ELR (cell line): ENCODE results near the gene PPM1H.
"Not testable (repeated sequence)": the region's sequence is repeated elsewhere in the genome, so short reads cannot be mapped to it uniquely, and the experiment has no call there.

Source experiments
- DNase-seq: peaks from one replicate; pipeline ENCODE4 v3.0.0-alpha.2; 2015; ENCODE audit warnings: low read depth

PPM1H gene

DNA sequence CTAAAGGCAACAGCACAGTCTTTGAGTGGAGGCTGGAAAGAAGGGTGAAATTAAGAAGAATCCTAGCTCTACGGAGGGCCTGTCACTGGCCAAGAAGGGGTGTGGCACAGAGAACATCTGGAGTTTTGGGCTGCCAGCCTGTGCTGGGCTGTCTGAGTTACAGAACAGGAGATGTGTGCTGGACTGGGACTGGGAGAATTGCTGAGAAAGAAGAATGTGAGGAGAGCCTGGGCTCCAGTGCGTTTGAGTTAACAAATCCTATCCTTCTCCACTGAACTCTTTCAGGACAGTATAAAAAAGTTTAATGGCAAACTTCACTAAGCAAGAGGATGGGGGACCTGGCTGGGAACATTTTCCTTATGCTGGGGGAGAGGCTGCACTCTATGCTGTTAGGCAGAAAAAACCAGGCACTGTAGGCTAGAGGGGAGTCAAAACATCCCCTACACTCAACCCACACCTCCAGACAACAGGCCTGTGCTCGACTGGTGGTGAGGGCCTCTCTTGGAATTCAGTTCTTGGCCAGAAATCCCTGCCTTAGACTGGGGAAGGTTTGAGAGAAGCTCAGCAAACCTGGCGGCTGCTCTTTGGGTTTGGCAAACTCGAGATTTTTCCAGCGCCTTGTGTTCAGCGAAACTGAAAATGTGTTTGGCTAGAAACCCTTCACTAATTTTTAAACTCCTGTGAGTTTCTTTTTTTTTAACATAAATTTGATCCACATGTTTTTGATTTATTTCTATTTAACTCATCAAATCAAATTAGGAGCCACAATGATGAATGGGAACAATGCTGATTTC, 251.0 kb downstream of the PPM1H start:
- no peak for DNase-seq

DNA sequence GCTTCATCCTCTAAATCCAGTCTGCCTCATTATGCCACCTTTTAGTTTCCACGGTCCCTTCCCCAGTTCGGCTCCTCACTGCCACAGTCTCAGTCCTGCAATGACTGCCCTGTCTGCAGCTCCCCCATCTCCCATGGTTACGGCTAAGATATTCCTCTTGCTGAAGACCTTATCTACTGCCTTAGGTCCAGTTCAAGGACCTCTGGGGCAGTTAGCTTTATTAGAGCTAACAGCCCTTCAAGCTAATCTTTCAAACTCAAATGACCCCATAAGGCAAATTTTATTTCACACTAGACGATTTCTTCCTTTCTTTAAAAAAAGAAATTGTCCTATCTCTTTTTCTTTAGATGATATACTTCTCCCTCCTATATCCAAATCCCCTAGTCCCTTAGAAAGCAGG, 253.6 kb downstream of the PPM1H start:
- no peak for DNase-seq

DNA sequence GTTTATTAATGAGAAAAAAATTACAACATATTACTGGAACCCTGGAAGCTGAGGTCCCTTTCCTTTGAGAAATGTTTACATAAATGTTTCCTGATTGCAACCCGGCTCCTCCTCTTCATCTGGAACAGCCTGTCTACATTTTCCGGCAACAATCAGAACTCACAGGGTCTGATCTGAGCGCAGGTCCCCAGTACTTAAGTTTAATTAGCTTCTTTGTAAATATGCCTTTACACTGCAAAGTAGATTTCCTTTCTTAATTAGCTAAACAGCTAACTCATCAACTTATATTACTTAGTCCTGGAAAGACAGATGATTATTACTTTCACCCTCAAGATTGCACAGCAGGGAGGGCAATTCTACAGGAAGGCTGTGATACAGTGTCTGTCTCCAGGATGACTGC, 255.3 kb downstream of the PPM1H start:
- DNase-seq: no peak

DNA sequence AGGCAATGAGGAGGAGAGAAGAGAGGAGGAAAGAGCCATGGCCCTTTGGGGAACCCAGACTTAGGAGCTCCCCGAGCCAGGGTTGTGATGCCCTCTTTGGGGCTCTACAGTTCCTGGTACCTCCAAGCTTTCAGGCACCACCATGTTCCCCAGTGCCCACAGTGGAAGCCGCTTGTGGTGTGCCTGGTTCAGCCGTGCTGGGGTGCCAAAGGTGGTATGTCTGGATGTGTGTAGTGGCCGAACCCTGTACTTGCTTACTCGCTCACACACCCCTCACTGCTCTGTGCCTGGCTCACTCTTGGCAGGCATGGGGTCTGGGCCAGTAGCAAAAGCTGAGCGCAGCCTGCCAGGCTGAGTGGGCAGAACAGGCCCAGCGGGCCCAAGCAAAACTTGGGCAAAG, 257.6 kb downstream of the PPM1H start:
- no peak for DNase-seq

DNA sequence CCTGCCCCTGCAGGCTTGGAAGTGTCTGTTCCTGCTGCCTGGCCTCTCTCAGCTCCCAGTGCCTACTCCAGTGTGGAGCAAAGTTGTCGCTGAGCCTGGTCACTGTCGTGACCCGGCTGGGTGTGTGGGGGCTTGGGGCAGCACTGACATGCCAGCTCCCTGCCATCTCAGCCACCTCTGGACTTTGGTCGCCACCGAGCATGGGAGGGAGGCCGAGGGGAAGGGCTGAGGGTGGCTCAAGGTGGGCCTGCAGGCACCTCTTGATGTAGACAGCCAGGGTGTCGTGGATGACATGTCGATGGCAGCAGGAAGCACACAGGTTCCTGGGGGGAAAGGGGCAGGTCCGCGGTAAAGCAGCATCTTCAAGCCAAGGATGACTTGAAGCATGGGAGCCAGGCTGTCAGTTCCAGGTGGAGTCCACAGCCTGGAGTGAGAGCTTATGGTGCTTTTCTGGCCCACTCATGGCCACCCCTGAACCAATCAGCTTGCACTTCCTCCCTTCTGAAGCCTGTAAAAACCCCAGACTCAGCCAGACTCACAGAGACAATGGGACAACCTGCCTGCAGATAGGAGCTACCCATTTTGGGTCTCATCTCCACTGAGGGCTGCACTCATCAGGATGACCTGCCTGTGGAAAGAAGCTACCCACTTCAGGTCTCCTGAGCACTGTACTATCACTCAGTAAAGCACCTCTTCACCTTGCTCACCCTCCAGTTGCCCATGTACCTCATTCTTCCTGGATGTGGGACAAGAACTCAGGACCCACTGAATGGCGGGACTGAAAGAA, 258.2 kb downstream of the PPM1H start:
- DNase-seq: no peak

DNA sequence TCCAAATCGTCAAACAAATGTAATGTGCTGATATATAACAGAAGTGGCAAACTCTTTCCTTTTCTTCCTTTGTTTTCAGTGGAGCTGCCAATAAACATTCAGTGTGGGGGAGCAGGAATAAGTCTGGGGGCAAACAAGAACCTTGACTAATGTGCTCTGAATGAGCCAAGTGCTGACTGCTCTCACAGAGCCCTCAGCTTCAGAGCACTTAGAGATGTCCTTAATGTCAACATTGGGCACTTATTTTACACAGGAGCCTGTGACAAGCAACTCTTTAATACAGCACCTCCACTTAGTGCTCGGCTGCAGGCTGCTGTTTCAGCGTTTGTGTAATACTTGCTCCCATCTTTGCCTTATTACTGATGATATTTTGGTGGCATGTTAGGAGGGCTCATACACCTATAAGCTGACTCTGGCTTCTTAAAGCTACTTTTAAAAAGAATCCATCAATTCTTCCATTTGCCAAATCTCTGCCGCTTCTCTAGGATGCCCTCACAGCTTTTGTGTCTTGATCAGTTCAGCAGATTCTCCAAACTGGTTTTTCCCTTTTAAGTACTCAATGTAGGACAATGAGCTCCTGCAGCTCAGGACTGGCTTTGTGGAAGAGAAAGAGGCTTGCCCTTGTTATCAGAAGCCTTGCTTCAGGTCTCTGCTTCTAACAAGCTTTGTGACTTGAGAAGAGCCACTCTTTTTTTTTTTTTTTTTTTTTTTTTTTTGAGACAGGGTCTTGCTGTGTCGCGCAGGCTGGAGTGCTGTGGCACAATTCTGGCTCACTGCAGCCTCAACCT, 261.7 kb downstream of the PPM1H start:
- no peak for DNase-seq

DNA sequence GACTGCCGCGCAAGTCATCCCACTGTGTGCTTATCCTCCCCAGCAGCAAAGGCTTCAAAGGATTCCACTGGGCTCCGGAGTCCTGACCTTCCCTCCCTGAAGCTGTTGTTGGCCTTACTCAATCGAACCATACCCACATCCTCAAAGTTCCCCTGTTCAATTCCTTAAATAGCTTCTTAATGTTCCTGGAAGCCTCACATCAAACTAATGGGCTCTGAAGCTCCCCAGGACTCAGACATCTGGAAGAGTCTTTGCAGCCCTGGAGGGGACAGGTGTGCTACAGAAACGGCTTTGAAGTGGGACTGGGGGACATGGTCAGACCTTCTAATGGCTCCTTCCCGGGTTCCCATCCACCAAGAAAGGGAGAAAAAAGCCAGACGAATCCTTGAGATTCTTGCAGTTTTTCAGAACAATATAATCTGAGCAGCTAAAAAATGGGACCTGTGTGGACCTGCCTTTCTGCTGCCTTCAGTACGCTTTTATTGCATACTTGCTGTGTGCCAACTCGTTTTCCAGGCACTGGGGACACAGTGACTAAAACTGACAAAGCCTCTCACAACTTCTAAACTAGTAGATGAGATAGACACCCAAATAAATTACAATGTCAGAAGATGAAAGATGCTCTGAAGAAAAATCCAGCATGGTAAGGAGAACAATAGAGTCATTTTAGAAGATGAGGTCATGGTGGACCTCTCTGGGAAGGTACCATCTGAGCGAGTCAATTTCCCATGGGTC, 263.8 kb downstream of the PPM1H start:
- no peak for DNase-seq

DNA sequence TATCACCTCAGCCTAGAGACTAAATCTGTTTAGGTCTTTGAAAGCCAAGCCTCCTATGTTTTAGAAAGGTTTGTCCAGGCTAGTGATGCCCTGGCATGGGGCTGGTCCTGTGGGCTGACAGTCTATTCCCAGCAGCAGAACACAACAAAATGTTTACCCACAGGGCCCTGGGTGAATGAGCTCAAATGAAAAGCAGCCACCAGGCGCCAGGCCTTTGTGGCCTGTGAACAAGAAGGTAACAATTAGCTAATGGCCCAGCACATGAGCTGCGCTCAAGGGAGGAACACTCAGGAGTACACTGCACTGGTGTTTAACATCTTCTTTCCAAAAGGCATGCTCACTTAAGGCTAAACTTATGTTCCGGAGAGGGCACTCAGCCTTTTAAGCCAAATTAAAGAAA, 266.2 kb downstream of the PPM1H start:
- no peak for DNase-seq

DNA sequence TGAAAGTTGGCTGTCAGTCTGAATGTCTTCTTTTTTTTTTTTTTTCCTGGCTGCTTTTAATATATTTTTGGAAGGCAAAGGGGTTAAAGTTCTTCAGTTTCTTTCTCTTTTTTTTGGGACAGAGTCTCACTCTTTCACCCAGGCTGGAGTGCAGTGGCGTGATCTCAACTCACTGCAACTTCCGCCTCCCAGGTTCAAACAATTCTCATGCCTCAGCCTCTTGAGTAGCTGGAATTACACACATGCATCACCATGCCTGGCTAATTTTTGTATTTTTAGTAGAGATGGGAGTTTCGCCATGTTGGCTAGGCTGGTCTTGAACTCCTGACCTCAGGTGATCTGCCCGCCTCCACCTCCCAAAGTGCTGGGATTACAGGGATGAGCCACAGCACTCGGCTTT, 270.0 kb downstream of the PPM1H start:
- not testable (repeated sequence) for DNase-seq

DNA sequence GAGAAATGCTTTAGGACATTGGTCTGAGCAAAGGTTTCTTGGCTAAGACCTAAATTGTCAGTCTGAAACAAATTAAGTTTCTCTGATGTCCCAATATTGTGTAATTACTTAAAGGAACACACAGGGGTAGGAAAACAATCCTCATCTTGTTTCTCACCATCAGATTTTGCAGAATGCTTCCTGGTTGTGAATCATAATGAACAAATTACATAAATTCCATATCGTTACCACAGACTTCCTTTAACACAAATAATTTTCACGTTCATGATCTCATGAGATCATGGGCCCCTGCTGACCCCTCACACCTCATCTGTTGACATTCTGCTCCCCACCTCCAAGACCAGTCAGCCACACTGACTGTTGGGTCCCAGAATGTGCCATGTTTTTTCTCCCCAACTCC, 274.2 kb downstream of the PPM1H start:
- peak; percentile 89 for DNase-seq

DNA sequence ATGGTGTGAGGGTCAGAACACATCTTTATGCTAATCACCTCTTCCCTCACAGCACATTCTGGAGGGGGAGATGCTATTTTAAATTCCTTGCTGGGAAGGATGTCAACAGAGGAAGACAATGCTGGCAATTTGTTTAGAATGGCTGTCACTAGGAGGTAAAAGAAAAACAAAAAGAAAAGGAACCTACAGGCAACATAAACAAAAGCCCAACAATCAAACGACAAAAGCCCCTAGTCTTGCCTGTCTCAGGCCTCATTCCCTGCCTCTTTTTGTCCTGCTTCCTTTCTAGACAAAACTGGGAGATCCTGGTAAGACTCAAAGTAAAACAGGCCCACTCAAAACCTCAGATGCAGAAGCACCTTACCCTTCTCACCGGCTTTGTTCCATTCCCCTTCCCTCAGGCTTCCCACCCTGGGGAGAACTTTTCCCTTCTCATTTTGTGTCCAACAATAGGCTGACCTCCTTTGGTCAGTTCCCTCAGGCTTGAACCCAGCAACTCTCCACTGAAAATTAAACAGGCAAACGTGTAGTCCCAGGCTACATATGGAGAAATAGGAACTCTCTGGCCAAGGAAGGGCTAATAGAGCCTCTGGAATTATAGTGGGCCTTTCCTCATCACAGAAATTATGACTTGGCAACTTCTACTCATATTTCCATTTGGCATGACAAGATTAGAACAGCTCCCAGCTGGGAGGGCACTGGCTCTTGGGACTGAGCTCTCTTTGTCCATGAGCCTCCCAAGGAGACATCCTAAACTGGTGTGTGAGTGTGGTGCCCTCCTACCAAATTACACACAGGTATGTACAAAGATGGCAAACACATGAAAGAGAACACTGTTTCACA, 275.3 kb downstream of the PPM1H start:
- no peak for DNase-seq

DNA sequence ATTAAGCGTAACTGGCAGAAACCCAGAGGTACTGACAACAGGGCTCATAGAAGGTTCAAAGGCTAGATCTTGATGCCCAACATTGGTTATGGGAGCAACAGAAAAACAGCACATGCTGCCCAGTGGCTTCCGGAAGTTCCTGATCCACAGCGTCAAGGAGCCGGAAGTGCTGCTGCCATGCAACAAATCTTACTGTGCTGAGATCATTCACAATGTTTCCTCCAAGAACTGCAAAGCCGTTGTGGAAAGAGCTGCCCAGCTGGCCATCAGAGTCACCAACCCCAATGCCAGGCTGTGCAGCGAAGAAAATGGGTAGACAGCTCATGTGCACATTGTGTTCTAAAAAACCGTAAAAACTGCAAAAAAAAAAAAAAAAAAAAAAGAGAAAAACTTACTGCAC, 276.0 kb downstream of the PPM1H start:
- DNase-seq: no peak

DNA sequence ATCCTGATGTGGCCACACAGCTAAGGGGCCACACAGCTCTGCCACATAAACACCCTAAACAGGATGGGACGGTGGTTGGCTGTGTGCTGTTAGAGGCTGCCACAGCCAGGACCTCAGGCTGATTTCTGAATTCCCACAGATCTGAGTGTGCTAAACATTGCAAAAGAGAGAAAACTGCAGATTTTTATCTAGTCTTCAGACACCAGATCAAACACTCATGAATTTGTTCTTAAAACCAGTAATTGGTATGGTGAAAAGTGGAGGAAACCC, 277.7 kb downstream of the PPM1H start:
- DNase-seq: no peak

DNA sequence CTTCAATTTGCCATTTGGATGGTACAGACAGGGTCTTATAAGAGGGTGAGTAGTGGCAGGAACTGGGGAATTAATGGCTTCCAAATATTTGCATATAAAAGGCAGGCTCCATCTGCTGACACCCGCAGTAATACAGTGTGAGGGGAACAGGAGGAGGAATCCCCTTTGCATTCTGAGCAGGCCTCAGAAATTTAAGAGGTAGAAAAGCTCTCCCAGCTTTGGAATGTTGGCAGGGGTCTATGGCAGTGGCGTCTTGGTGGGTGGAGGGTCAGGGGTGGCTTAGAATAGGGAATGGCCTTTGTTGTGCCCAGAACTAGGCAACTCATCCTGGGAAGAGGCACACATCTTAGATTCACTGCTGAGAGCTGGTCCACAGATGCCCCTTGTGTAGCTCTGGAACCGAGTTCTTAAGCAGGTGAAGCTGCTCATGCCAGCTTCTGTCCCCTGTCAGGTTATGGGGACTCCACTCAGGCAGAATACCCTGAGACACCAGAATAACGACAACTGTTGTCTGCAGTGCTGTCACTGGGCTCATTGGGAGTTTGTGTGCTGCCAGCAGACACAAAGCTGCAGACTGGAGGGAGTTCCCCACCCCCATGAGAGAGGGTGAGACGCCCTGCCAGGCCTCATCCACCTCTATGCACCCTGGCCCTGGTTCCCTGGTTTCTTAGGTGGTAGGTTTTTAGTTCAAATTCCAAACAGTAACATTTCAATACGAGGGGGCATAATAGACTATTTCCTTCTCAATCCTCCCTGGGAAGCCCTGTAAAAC, 278.2 kb downstream of the PPM1H start:
- DNase-seq: no peak

DNA sequence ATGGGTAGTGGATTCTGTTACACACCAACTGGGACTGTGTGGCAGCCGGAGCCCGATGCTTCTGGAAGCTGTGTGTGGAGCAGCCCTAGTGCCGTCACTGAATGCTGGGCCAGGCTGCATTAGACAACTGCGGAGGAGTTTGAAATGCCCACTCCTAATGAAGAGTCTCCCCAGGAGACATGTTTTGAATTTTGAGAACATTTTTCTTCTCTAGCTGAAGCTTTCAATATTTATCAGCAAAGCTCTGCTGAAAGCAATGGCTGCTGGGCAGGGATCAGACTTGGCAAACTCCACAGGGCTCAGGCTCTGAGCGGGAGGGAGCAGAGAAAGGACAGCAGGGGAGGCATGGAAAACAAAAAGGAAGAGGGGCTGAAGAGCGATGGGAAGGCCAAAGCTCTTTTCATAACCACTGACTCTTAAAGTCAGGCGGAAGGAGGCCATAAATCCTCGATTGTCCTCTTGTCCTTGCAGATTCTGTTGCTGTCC, 279.2 kb downstream of the PPM1H start:
- no peak for DNase-seq

DNA sequence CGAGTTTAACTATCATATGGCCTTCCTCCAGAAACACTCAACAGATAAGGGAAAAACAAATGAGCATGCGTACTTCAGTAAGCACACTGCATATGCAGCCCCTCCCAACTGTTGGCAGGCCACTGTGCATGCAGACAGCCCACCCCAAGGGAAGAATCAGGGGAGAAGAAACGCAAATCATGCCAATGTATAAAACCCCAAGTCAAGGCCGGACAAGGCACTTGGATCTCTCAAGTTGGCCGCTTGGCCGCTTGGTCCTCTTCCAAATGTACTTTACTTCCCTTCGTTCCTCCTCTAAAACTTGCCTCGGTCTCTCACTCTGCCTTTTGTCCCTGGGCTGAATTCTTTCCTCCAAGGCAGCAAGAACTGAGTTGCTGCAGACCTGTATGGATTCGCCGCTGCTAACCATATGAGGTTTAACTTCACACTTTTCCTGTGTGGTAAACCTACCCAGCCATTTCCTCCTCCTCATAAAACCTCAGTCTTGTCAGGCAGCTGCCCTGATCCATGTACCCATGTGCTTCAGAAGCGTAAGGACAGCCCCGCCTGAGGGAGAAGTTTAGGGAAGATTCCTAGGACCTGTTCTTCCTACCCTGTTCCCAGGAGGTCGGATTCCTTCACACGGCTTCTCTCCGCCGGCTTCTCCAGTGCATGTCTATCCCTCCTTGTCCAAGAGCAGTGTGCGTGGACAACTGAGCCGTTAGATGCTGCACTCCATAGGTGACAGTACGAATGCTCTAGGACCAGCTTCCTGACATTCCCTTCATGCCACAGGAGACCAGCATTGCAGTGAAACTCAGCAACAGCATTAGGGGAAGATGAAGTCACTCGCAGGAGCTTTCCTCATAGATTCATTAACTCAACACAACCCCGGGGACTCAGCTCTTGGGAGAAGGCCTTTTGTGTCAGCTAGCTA, 280.4 kb downstream of the PPM1H start:
- no peak for DNase-seq

DNA sequence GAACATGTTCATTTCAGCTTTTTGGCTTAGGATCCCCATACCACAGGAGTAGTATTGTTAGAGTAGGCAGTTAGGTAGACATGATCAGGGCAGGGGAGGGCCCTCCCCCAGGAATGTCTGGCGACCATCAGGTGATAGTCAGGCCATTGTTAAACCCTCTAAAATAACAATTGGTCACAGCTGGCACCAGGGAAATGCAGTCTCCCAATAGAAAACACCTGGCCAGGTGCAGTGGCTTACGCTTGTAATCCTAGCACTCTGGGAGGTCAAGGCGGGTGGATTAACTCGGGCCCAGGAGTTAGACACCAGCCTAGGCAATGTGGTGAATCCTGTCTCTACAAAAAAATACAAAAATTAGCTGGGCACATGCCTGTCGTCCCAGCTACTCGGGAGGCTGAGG, 281.2 kb downstream of the PPM1H start:
- no peak for DNase-seq

DNA sequence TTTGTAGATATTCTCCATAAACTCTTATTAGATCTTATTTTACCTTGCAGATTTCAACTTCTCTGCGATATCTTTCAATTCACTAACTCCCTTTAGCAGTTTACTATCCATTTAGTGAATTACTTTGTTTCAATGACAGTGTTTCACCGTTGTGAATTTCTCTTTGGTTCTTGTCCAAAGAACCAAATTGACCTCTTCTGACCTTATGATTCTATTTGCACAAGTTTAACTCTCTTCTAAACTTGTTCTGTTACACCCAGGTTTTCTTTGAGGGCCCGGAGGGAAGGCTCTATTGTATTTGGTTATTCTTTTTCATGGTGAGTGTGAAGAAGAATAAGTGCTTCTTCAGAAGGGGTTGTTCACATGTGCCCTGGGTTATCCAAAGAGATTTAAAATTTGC, 281.6 kb downstream of the PPM1H start:
- no peak for DNase-seq

DNA sequence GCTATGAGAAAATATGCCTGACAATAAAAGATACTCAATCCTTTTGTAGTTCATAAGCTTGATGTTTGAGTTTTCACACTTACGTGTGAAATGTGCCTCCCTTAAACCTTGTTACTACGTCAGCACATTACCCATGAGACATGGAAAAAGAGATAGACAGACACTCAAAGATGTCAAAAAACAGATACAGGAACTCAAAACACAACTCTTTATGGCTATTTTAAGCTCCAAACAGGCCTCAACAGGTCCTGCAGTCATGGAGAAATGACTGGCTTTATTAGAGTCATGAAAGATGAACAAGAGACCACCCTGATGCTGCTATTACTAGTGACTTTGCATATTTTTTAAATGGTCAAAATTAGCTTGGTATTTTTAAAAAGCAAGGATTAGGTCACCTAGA, 283.8 kb downstream of the PPM1H start:
- no peak for DNase-seq
